Brain microvascular endothelial cell (primary cell): ENCODE results near the gene JRKL.

Experiments used
- DNase-seq: peaks from one replicate; pipeline ENCODE4 v3.0.0-alpha.2; 2020
- H3K27ac ChIP-seq: fragments of 250-450 bp; sonication (Bioruptor Pico); 2 replicates; pipeline ENCODE4 v1.5.1; 2020; ENCODE audit warnings: mild to moderate bottlenecking, moderate library complexity
- H3K27me3 ChIP-seq: fragments of 250-450 bp; sonication (Bioruptor Pico); replicated peaks from 2 replicates; pipeline ENCODE4 v1.5.1; 2020; ENCODE audit warnings: mild to moderate bottlenecking
- H3K36me3 ChIP-seq: fragments of 250-450 bp; sonication (Bioruptor Pico); replicated peaks from 2 replicates; pipeline ENCODE4 v1.5.1; 2020; ENCODE audit warnings: mild to moderate bottlenecking
- H3K4me3 ChIP-seq: 2 replicates; pipeline ENCODE4 v1.5.1; 2011; ENCODE audit warnings: low read depth, mild to moderate bottlenecking, control low read depth, low read length, moderate library complexity
- in situ Hi-C: cut with HindIII; loops from 2 replicates; pipeline ENCODE4 v1.10.0; 2017; ENCODE audit warnings: low sequenced_read_pairs, low pct_ligation_motif_present
- TF ChIP-seq, protein P1 (sequence below): IDR thresholded peaks from 2 replicates; pipeline ENCODE4 v1.5.1; 2011; ENCODE audit warnings: low read depth, mild to moderate bottlenecking, moderate library complexity, low read length, control low read depth, inconsistent platforms; ENCODE audit errors: missing control alignments

Gene JRKL

DNA sequence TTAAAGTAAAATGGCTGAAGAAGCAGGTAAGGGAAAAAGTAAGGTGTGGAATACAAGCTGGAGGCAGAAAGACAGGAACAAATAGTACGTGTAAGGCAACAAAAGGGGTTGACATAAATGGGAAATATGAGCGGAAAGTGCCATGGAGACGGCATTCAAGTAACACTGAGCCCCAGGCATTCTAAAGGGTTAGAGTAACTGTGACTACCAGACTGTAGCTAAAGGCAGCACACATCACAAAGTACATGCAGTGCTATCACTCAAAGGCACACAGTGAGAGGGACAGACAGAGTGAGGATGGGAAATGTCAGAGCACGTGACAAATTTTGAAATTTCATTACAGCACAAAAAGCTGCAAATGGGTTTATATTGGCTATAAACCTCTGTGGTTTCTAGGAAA is 33.0 kb upstream of the JRKL start:
- no peak overlapping the region for H3K4me3 ChIP-seq
- no peaks in the 10 kb centered on the region for H3K27me3 ChIP-seq
- TF ChIP-seq, protein P1, sequence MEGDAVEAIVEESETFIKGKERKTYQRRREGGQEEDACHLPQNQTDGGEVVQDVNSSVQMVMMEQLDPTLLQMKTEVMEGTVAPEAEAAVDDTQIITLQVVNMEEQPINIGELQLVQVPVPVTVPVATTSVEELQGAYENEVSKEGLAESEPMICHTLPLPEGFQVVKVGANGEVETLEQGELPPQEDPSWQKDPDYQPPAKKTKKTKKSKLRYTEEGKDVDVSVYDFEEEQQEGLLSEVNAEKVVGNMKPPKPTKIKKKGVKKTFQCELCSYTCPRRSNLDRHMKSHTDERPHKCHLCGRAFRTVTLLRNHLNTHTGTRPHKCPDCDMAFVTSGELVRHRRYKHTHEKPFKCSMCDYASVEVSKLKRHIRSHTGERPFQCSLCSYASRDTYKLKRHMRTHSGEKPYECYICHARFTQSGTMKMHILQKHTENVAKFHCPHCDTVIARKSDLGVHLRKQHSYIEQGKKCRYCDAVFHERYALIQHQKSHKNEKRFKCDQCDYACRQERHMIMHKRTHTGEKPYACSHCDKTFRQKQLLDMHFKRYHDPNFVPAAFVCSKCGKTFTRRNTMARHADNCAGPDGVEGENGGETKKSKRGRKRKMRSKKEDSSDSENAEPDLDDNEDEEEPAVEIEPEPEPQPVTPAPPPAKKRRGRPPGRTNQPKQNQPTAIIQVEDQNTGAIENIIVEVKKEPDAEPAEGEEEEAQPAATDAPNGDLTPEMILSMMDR: no peak
- no peak overlapping the region for H3K27ac ChIP-seq
- in situ Hi-C loops: no loop called here
- peaks cover 9% of the 10 kb centered on the region for H3K36me3 ChIP-seq
- no peak for DNase-seq

DNA sequence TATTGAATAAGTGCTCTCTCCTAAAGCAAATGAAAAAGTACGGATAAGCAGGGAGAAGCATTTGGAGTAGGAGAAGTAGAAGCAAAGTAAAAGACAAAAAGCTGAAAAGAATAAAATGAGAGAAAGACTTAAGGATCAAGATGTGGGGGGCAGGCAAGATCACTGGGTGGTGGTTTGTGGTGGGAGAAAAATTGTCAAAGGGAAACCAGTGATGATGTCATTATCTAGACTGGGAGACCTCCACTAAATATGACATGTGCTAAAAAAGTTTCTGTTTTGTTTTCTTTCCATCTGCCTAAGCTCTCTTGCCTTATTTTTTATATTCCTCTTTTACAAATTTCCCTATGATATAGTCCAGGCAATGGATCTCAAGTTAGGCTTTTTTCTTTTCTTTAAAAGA is 32.0 kb upstream of the JRKL start:
- TF ChIP-seq, protein P1: no peak
- Histone ChIP-seq H3K27me3 (no peaks in the 10 kb centered on the region), H3K36me3 (peaks cover 9% of the 10 kb centered on the region), H3K27ac (no peak overlapping the region), H3K4me3 (no peak overlapping the region)
- DNase-seq: no peak
- in situ Hi-C loops: no loop called here

DNA sequence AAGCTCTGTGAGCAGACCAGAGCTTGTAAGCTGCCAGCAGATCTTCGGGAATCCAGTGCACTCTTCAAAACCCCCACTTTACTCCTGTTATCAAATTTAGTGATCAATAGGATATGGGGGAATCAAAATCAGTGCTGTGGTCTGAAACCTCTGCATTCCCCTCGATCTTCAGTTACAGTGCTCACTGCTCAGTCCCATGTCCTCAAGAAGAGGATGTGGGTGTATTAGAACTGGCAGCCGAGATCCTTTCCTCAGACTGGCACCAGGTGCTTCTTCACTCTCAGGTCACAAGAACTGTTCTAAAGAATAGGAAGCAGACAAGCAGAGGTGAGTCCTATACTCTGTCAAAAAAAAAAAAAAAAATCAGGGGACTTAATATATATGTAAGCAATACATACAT is 31.5 kb upstream of the JRKL start:
- Histone ChIP-seq H3K36me3 (peaks cover 9% of the 10 kb centered on the region), H3K4me3 (no peak overlapping the region), H3K27ac (no peak overlapping the region), H3K27me3 (no peaks in the 10 kb centered on the region)
- in situ Hi-C loops: no loop called here
- DNase-seq: no peak
- TF ChIP-seq, protein P1: no peak

DNA sequence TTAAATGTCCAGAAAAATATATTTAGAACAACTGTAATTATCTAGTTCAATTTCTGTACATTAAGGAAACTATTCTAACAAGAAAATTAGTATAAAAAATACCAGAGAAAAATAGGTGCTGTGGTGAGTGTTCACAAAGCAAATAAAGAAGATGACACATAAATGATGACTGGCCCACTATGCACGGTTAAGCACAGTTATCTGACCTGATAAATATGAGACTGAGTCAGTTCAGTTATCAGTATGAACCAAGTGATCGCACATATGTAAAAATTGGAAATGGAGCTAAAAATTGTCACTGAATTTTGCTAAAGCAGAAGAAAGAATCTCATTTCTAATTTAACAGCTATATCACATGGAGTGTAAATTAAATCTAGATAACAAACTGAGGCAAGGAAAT is 28.0 kb upstream of the JRKL start:
- Histone ChIP-seq H3K4me3 (no peak overlapping the region), H3K27ac (no peak overlapping the region), H3K36me3 (peaks cover 6% of the 10 kb centered on the region), H3K27me3 (no peaks in the 10 kb centered on the region)
- in situ Hi-C loops: no loop called here
- TF ChIP-seq, protein P1: no peak
- peak; percentile 64 for DNase-seq

DNA sequence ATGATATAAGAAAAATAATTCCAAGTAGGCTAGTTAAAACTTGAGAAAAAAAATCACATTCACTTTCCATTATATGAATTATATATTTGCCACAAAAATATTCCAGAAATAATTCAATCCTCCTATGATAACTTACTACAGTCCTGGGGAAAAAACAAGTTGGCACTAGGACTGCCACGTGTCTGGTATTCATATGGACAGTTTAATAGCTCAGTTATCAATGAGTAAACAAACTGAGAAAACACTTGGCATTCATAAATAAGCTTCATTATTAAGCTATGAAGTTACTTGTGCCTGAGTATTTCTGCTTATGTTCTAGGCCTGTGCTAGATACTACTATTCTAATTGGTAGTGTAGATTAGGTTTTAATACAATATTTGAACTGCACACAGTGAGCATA is 24.3 kb upstream of the JRKL start:
- in situ Hi-C loops: no loop called here
- H3K27me3 ChIP-seq: no peaks in the 10 kb centered on the region
- no peak for DNase-seq
- H3K36me3 ChIP-seq: peaks cover 14% of the 10 kb centered on the region
- no peak overlapping the region for H3K27ac ChIP-seq
- TF ChIP-seq, protein P1: no peak
- H3K4me3 ChIP-seq: no peak overlapping the region

DNA sequence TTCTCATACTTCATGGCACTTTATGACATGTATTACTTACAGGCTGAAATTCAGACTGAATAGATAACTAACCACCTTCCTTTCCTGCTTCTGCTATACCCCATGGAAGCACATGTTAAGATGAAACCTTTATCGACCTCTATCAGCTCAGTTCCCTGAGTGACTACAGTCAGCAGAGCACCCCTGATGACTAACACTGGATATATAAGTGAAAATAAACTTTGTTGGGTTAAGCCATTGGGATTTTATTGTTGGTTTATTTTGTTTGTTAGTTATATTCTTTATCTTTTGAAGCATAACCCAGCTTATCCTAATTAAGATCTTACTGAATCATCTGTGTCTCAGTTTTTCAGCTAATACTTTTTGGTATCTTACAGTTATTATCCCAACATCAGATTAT is 23.8 kb upstream of the JRKL start:
- Histone ChIP-seq H3K27ac (no peak overlapping the region), H3K27me3 (no peaks in the 10 kb centered on the region), H3K36me3 (peaks cover 14% of the 10 kb centered on the region), H3K4me3 (no peak overlapping the region)
- in situ Hi-C loops: no loop called here
- TF ChIP-seq, protein P1: no peak
- DNase-seq: no peak
